Heart left ventricle (tissue), 13 donors: Measurements from ENCODE around the gene SHISA2.

Experiments
- POLR2A ChIP-seq, 2 donors: fragments of 450-650 bp; IDR thresholded peaks; one replicate each; pipeline ENCODE4 v1.6.1; 2017; ENCODE audit warnings: antibody characterized with exemption in 2 of 2, mild to moderate bottlenecking in 2 of 2, moderate library complexity in 2 of 2
- TF ChIP-seq, protein P1 (sequence below), 12 donors: fragments of 200-600 bp; sonication (generic) in 4 of 12; IDR thresholded peaks; one replicate each; pipeline versions ENCODE4 v1.5.0 to v1.8.0; 2018 to 2022; ENCODE audit warnings: antibody characterized with exemption in 12 of 12, mild to moderate bottlenecking in 5 of 12
- donor health status: ischemic (EF 13 %, LVEDD 7.1; RV severe dilation, severe dysfunction).
- donor health status: DM: no; HTN: yes; CAD: no.
- donor health status: DM: no; HTN: no; CAD: no.
- donor health status: ischemic (EF 25% LVEDD 6.9; RV normal size, moderate dysfunction).
- donor health status: ischemic (EF 25% LVEDD 5.7; RV mildly dilated, moderate dysfunction).
- donor health status: ischemic (EF 35%, LVEDD 5.7; RV mildly dilated, moderate dysfunction).
- donor health status: nonischemic (EF 11% LVEDD 7.7; RV severe dilation, severe dysfunction).
- donor health status: DM: yes; HTN: yes; CAD: no.
- donor health status: PGD.
- donor health status: ischemic (EF 29% LVEDD 5.4; RV normal size, mild dysfunction).
- donor health status: nonischemic (EF 23%, LVEDD 6.1; RV moderate dilation, normal function).

DNA sequence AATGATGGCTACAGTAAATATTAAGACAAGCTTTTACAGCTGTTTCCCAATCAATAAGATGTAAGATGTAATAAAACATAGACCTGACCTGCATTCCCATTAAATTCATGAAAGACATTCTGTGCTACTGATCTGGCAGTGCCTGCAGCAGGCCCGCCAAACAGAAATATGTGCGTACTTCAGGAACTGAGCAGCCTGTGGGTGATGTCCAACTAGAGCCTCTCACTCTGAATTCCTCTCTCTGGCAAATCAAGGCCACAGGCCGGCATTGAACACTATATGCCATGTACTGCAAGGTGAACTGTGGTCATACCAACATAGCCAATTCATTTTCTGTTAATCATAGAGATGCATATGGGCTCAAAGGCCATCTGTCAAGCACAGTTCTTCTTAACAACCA, 17.8 kb downstream of the SHISA2 start:
- TF ChIP-seq, protein P1, sequence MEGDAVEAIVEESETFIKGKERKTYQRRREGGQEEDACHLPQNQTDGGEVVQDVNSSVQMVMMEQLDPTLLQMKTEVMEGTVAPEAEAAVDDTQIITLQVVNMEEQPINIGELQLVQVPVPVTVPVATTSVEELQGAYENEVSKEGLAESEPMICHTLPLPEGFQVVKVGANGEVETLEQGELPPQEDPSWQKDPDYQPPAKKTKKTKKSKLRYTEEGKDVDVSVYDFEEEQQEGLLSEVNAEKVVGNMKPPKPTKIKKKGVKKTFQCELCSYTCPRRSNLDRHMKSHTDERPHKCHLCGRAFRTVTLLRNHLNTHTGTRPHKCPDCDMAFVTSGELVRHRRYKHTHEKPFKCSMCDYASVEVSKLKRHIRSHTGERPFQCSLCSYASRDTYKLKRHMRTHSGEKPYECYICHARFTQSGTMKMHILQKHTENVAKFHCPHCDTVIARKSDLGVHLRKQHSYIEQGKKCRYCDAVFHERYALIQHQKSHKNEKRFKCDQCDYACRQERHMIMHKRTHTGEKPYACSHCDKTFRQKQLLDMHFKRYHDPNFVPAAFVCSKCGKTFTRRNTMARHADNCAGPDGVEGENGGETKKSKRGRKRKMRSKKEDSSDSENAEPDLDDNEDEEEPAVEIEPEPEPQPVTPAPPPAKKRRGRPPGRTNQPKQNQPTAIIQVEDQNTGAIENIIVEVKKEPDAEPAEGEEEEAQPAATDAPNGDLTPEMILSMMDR (IDR thresholded peaks at IDR 0.05): no peak
- TF ChIP-seq POLR2A (IDR thresholded peaks at IDR 0.05): no peak
